ENCODE data around the gene CCDC154.

CCDC154 gene

GRCh38 chr16:1458977-1459341, 14.6 kb upstream of the CCDC154 start:
- Histone ChIP-seq H2BK120ac (ENCODE audit: low read depth, low read length) (no peak overlapping the region), H3K79me1 (ENCODE audit: low read length) (no peaks in the 10 kb centered on the region), H3K27me3 (ENCODE audit: insufficient read depth, low read length, poor library complexity) (no peaks in the 10 kb centered on the region), H3K9ac (ENCODE audit: low read length) (no peak overlapping the region), H3K4ac (ENCODE audit: low read depth, low read length) (no peak overlapping the region), H2AK5ac (ENCODE audit: low read length) (no peak overlapping the region), H3K56ac (ENCODE audit: low read length) (no peak overlapping the region), H3K79me2 (ENCODE audit: control insufficient read depth, insufficient read depth, low read length) (no peaks in the 10 kb centered on the region), H2BK5ac (ENCODE audit: low read length) (no peak overlapping the region), H4K5ac (ENCODE audit: low read length) (no peak overlapping the region), H3K36me3 (ENCODE audit: control insufficient read depth, insufficient read depth, low read length) (no peaks in the 10 kb centered on the region), H3K4me3 (ENCODE audit: low read length) (no peak overlapping the region), H2BK15ac (replicated peaks; ENCODE audit: low read depth) (no peak overlapping the region), H3K27ac (ENCODE audit: low read depth, low read length) (no peak overlapping the region), H3K23ac (ENCODE audit: low read length) (no peak overlapping the region), H4K8ac (ENCODE audit: low read depth, low read length) (no peak overlapping the region), H3K4me1 (ENCODE audit: control insufficient read depth, low read depth, low read length) (no peaks in the 10 kb centered on the region), H3K4me2 (ENCODE audit: low read length) (no peak overlapping the region), H3K18ac (ENCODE audit: low read length) (no peak overlapping the region)
- no peak for DNase-seq
- WGBS (ENCODE audit: extremely low coverage, insufficient coverage, low lambda C conversion rate), result no CpG with 5 or more reads among the region's 14 CpGs

- Histone ChIP-seq H3K4me3 (ENCODE audit: low read length) (no peak overlapping the region), H3K23ac (ENCODE audit: low read length) (no peak overlapping the region), H2BK15ac (replicated peaks; ENCODE audit: low read depth) (no peak overlapping the region), H3K18ac (ENCODE audit: low read length) (no peak overlapping the region), H2BK120ac (ENCODE audit: low read depth, low read length) (no peak overlapping the region), H3K56ac (ENCODE audit: low read length) (no peak overlapping the region), H3K4me1 (ENCODE audit: control insufficient read depth, low read depth, low read length) (no peaks in the 10 kb centered on the region), H3K36me3 (ENCODE audit: control insufficient read depth, insufficient read depth, low read length) (no peaks in the 10 kb centered on the region), H3K4ac (ENCODE audit: low read depth, low read length) (no peak overlapping the region), H2AK5ac (ENCODE audit: low read length) (no peak overlapping the region), H3K27me3 (ENCODE audit: insufficient read depth, low read length, poor library complexity) (no peaks in the 10 kb centered on the region), H4K8ac (ENCODE audit: low read depth, low read length) (no peak overlapping the region), H2BK5ac (ENCODE audit: low read length) (no peak overlapping the region), H3K27ac (ENCODE audit: low read depth, low read length) (no peak overlapping the region), H4K5ac (ENCODE audit: low read length) (no peak overlapping the region), H3K9ac (ENCODE audit: low read length) (no peak overlapping the region), H3K4me2 (ENCODE audit: low read length) (no peak overlapping the region), H3K79me2 (ENCODE audit: control insufficient read depth, insufficient read depth, low read length) (no peaks in the 10 kb centered on the region), H3K79me1 (ENCODE audit: low read length) (no peaks in the 10 kb centered on the region)
- no CpG with 5 or more reads among the region's 26 CpGs for WGBS (ENCODE audit: extremely low coverage, insufficient coverage, low lambda C conversion rate)
- DNase-seq, result no peak
These were observed 14.1 kb upstream of the CCDC154 start for GRCh38 chr16:1458336-1458976.

- H3K9ac ChIP-seq (ENCODE audit: low read length), result no peak overlapping the region
- no peaks in the 10 kb centered on the region for H3K79me2 ChIP-seq (ENCODE audit: control insufficient read depth, insufficient read depth, low read length)
- no peak overlapping the region for H3K56ac ChIP-seq (ENCODE audit: low read length)
- H3K36me3 ChIP-seq (ENCODE audit: control insufficient read depth, insufficient read depth, low read length), result no peaks in the 10 kb centered on the region
- no peak overlapping the region for H2BK15ac ChIP-seq (replicated peaks; ENCODE audit: low read depth)
- no peak overlapping the region for H3K23ac ChIP-seq (ENCODE audit: low read length)
- no CpG with 5 or more reads among the region's 42 CpGs for WGBS (ENCODE audit: extremely low coverage, insufficient coverage, low lambda C conversion rate)
- DNase-seq, result no peak
- no peaks in the 10 kb centered on the region for H3K4me1 ChIP-seq (ENCODE audit: control insufficient read depth, low read depth, low read length)
- H3K4me2 ChIP-seq (ENCODE audit: low read length), result no peak overlapping the region
- H3K27me3 ChIP-seq (ENCODE audit: insufficient read depth, low read length, poor library complexity), result no peaks in the 10 kb centered on the region
- H2BK120ac ChIP-seq (ENCODE audit: low read depth, low read length), result no peak overlapping the region
- H3K18ac ChIP-seq (ENCODE audit: low read length), result no peak overlapping the region
- H2AK5ac ChIP-seq (ENCODE audit: low read length), result no peak overlapping the region
- no peak overlapping the region for H4K8ac ChIP-seq (ENCODE audit: low read depth, low read length)
- no peak overlapping the region for H2BK5ac ChIP-seq (ENCODE audit: low read length)
- no peak overlapping the region for H3K27ac ChIP-seq (ENCODE audit: low read depth, low read length)
- no peak overlapping the region for H3K4ac ChIP-seq (ENCODE audit: low read depth, low read length)
- no peaks in the 10 kb centered on the region for H3K79me1 ChIP-seq (ENCODE audit: low read length)
- H3K4me3 ChIP-seq (ENCODE audit: low read length), result no peak overlapping the region
- H4K5ac ChIP-seq (ENCODE audit: low read length), result no peak overlapping the region
These were observed 13.3 kb upstream of the CCDC154 start for GRCh38 chr16:1457489-1458245.

GRCh38 chr16:1456951-1457350, 12.6 kb upstream of the CCDC154 start:
- no peak overlapping the region for H4K5ac ChIP-seq (ENCODE audit: low read length)
- no peak for DNase-seq
- no peak overlapping the region for H3K27ac ChIP-seq (ENCODE audit: low read depth, low read length)
- no peak overlapping the region for H2BK120ac ChIP-seq (ENCODE audit: low read depth, low read length)
- no peak overlapping the region for H3K9ac ChIP-seq (ENCODE audit: low read length)
- no peak overlapping the region for H3K56ac ChIP-seq (ENCODE audit: low read length)
- no peak overlapping the region for H3K4me3 ChIP-seq (ENCODE audit: low read length)
- H3K23ac ChIP-seq (ENCODE audit: low read length), result no peak overlapping the region
- no peaks in the 10 kb centered on the region for H3K79me1 ChIP-seq (ENCODE audit: low read length)
- no peak overlapping the region for H2BK15ac ChIP-seq (replicated peaks; ENCODE audit: low read depth)
- no CpG with 5 or more reads among the region's 16 CpGs for WGBS (ENCODE audit: extremely low coverage, insufficient coverage, low lambda C conversion rate)
- H3K4me1 ChIP-seq (ENCODE audit: control insufficient read depth, low read depth, low read length), result no peaks in the 10 kb centered on the region
- H4K8ac ChIP-seq (ENCODE audit: low read depth, low read length), result no peak overlapping the region
- no peaks in the 10 kb centered on the region for H3K79me2 ChIP-seq (ENCODE audit: control insufficient read depth, insufficient read depth, low read length)
- no peaks in the 10 kb centered on the region for H3K27me3 ChIP-seq (ENCODE audit: insufficient read depth, low read length, poor library complexity)
- H2BK5ac ChIP-seq (ENCODE audit: low read length), result no peak overlapping the region
- no peak overlapping the region for H3K4me2 ChIP-seq (ENCODE audit: low read length)
- no peaks in the 10 kb centered on the region for H3K36me3 ChIP-seq (ENCODE audit: control insufficient read depth, insufficient read depth, low read length)
- no peak overlapping the region for H3K4ac ChIP-seq (ENCODE audit: low read depth, low read length)
- no peak overlapping the region for H3K18ac ChIP-seq (ENCODE audit: low read length)
- H2AK5ac ChIP-seq (ENCODE audit: low read length), result no peak overlapping the region

DNA sequence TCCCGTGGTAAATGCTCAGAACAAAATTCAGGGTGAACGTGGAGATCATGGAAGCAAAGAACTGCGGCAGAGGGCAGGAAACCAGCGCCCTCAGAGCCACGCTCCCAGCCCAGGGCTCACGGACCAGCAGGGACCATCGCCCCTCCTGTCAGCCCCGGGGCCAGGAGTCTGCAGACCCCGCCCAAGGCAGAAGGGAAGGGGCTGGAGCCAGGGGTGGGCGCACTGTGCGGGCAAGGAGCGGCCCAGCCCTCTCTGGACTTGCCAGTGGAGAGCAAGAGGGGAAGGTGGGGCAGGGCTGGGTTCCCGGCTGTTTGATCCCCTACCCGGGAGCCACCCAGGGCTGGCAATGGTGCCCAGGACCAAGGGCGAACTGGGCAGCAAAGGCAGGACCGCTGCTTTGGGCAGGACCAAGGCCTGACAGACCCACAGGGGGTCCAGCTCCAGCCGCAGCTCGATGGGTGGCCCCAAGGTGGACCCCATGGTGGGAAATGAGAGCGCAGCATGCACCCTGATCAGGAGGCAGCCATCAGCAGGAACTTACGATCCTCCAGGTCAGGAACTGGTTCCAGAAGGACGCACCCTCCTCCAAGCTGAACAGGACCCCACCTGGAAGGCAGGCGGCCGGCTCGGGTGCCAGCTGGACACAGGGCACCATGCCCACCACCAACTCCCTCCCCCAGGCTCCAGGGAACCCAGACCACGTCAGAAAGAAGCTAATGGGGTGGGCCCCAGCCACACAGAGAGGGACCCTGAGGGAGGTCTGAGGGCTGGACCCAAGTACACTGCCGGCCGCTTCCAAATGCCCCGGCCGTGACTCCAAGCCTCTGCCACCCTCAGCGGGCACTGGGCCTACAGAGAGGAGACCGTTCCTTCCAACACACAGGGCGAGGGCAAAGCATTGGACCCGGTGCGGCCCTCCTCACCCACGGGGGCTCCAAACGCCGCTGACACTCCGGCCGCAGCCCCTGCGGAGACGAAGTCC, 11.1 kb upstream of the CCDC154 start:
- no peak overlapping the region for H3K23ac ChIP-seq (ENCODE audit: low read length)
- no peak overlapping the region for H3K4me3 ChIP-seq (ENCODE audit: low read length)
- no peak overlapping the region for H2BK15ac ChIP-seq (replicated peaks; ENCODE audit: low read depth)
- H2BK120ac ChIP-seq (ENCODE audit: low read depth, low read length), result no peak overlapping the region
- H3K79me2 ChIP-seq (ENCODE audit: control insufficient read depth, insufficient read depth, low read length), result no peaks in the 10 kb centered on the region
- no peak overlapping the region for H2AK5ac ChIP-seq (ENCODE audit: low read length)
- no peak overlapping the region for H3K4me2 ChIP-seq (ENCODE audit: low read length)
- H3K9ac ChIP-seq (ENCODE audit: low read length), result no peak overlapping the region
- H2BK5ac ChIP-seq (ENCODE audit: low read length), result no peak overlapping the region
- H3K56ac ChIP-seq (ENCODE audit: low read length), result no peak overlapping the region
- peaks cover 3% of the 10 kb centered on the region for H3K36me3 ChIP-seq (ENCODE audit: control insufficient read depth, insufficient read depth, low read length)
- no peak overlapping the region for H4K8ac ChIP-seq (ENCODE audit: low read depth, low read length)
- no CpG with 5 or more reads among the region's 41 CpGs for WGBS (ENCODE audit: extremely low coverage, insufficient coverage, low lambda C conversion rate)
- H3K18ac ChIP-seq (ENCODE audit: low read length), result no peak overlapping the region
- H3K79me1 ChIP-seq (ENCODE audit: low read length), result no peaks in the 10 kb centered on the region
- no peak overlapping the region for H3K4ac ChIP-seq (ENCODE audit: low read depth, low read length)
- H3K4me1 ChIP-seq (ENCODE audit: control insufficient read depth, low read depth, low read length), result no peaks in the 10 kb centered on the region
- H3K27ac ChIP-seq (ENCODE audit: low read depth, low read length), result no peak overlapping the region
- H4K5ac ChIP-seq (ENCODE audit: low read length), result no peak overlapping the region
- no peak for DNase-seq
- H3K27me3 ChIP-seq (ENCODE audit: insufficient read depth, low read length, poor library complexity), result no peaks in the 10 kb centered on the region
